Measurements from ENCODE around the gene ENPP3.

ENPP3 gene

GRCh38 chr6:131768964-131769363 lies 131.9 kb downstream of the ENPP3 start:
- DNase-seq: no peak

- DNase-seq: no peak
These were observed 132.5 kb downstream of the ENPP3 start for GRCh38 chr6:131769385-131770141.

GRCh38 chr6:131770776-131771175 lies 133.7 kb downstream of the ENPP3 start:
- no peak for DNase-seq

- no peak for DNase-seq
These were observed 136.3 kb downstream of the ENPP3 start for GRCh38 chr6:131773284-131773950.

GRCh38 chr6:131775886-131776285 lies 138.8 kb downstream of the ENPP3 start:
- no peak for DNase-seq

GRCh38 chr6:131776985-131777384 lies 139.9 kb downstream of the ENPP3 start:
- DNase-seq: no peak

GRCh38 chr6:131778169-131778568 lies 141.1 kb downstream of the ENPP3 start:
- DNase-seq: no peak

- no peak for DNase-seq
These were observed 142.2 kb downstream of the ENPP3 start for GRCh38 chr6:131779304-131779703.

- DNase-seq: no peak
These were observed 143.5 kb downstream of the ENPP3 start for GRCh38 chr6:131780600-131780999.

GRCh38 chr6:131781687-131782086 lies 144.6 kb downstream of the ENPP3 start:
- no peak for DNase-seq

GRCh38 chr6:131782764-131783163 lies 145.7 kb downstream of the ENPP3 start:
- DNase-seq: no peak

GRCh38 chr6:131784561-131784960 lies 147.5 kb downstream of the ENPP3 start:
- no peak for DNase-seq

- no peak for DNase-seq
These were observed 150.0 kb downstream of the ENPP3 start for GRCh38 chr6:131787079-131787478.

GRCh38 chr6:131787766-131788712 lies 150.9 kb downstream of the ENPP3 start:
- peak; percentile 6 for DNase-seq

- DNase-seq: no peak
These were observed 152.1 kb downstream of the ENPP3 start for GRCh38 chr6:131789219-131789618.

GRCh38 chr6:131791476-131791875 lies 154.4 kb downstream of the ENPP3 start:
- DNase-seq: no peak

- no peak for DNase-seq
These were observed 155.0 kb downstream of the ENPP3 start for GRCh38 chr6:131792091-131792496.

- DNase-seq: no peak
These were observed 158.3 kb downstream of the ENPP3 start for GRCh38 chr6:131795366-131795765.

Data from retina (tissue), 1 donor.